NCI-H774 (cell line): ENCODE results near the gene ELF1.
"Not testable (repeated sequence)": the region's sequence is repeated elsewhere in the genome, so short reads cannot be mapped to it uniquely, and the experiment has no call there.

Source experiments
- DNase-seq: peaks from one replicate; lab custom pipeline; 2025; lab: John Stamatoyannopoulos, UW

Gene ELF1

DNA sequence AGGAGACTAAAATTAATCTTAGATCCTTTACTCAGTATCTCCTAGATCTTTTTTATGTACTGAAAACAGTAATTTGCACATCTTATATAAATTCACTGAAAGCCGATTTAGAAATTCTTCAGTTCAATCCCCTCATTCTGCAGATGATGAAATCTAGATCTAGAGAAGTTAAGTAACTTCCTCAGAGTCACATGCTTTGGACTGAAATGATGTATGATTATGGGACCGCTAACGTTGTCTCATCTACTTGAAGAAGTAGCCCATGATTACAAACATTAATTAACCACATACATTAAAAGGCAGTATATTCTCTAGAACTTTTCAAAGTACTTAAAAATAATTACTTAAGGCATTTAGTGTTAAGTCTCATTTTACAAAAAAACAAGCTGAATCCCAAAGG is 37.8 kb downstream of the ELF1 start:
- DNase-seq: no peak

DNA sequence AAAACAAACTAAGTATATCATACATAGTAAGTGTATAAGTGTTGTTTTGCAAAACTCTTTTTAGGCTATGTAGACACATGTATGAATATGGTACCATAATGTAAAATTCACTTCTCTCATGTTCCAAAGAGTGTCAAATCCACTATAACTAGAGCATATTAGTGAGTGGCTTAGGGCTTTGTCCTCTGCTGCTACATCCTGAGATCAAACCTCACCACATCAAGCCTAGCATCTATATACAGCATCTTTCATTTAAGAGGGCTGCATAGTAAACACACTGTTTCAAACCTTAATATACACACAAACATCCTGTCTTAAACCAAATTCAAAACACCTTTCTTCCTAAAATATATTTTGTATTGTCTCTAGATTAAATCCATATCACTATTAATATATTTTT is 38.7 kb downstream of the ELF1 start:
- no peak for DNase-seq

DNA sequence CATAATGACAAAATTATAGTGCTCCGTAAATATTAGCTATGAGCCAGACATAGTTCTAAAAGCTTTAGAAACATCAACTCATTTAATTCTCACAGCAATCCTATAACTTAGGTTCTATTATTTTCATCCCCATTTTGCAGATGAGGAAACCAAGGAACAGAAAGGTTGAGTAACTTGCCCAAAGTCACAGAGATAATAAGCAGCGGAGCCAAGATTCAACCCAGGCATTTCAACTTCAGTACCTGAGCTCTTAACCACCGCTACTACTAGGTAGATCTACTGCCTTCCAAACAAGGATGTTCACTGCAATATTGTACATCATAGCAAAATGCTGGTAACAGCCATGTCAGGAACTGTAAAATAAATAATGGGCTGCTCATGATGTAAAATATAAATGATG is 39.9 kb downstream of the ELF1 start:
- no peak for DNase-seq

DNA sequence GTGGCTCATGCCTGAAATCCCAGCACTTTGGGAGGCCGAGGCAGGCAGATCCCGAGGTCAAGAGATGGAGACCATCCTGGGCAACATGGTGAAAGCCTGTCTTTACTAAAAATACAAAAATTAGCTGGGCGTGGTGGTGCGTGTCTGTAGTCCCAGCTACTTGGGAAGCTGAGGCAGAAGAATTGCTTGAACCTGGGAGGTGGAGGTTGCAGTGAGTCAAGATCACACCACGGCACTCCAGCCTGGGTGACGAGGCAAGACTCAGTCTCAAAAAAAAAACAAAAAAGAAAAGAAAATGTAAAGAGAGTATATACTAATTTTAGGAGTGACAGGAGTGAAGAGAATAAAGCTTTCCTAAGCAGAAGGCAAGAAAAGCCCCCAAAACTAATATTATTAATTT is 41.0 kb downstream of the ELF1 start:
- not testable (repeated sequence) for DNase-seq

DNA sequence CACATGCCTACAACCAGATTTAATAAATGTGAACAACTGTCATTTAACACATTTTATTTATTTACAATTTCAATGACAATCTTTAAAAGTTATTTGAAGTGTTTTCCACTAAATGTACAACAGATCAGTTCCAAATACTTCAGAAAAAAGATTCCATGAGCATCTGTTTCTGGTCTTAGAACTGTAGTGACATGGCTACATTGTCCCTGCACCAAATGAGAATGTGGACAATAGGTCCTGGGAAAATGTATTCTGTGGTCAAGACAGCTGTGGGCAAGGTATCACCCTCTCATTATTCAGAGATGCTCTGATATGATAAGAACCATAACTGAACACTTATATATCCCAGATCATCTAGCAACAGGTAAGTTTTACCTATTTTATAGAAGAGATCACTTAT is 43.7 kb downstream of the ELF1 start:
- no peak for DNase-seq

DNA sequence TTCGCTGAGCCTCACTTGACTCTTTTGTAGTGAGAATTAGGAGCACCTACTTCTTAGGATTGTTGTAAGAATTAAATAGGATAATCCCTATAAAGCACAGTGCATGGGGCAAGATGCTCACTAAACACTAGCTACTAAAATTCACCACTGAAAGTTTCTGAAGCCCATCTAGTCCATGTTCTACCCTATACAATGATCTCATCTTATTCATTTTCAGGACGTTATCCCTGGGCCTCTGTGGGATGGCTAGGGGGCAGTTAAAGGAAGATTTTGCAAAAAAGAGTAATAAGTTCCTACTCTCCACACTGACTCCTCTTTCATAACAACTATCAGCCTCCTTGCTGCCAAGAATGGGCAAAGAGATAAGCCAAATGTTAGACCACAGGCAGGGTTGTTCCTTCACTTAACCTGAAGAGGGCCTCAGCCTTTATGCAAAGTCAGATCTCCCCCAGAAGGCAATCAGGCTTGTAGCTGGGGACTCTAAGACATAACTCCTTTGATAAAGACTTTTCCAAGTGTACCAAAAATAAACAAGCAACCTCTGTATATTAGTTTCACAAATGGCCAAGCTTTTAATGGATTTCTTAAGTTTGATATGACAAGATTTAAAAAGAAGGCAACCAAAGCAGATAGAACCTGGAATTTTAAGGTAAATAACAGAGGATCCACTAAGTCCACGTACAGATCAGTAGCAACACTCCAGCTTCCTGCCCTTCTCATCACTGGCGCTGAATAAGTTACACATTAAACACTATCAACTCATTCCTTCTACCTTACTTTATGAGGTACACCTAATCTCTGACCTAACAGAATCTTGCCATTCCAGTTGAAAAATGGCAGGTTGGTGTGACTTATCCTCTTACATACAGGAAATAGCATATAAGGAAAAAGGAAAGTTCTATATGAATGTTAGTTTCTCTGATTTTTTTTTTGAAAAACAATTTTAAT is 44.4 kb downstream of the ELF1 start:
- no peak for DNase-seq

DNA sequence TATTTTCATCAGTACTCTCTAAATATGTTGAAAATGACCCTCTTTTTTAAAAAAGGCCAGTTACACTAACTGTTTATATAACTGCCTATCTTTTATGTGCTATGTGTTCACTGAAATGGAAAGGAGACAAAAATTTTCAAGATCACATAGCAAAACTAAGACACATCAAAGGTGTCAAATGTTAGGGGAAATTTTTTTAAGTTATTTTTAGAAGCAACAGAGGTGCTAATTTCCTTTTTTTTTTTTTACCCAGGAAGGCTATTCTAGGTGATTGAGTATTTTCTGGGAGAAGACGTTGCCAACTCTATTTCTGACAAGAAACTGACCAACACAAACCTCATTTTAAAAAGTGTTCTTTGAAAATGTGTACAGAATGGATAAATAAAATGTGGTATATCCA is 45.7 kb downstream of the ELF1 start:
- DNase-seq: no peak

DNA sequence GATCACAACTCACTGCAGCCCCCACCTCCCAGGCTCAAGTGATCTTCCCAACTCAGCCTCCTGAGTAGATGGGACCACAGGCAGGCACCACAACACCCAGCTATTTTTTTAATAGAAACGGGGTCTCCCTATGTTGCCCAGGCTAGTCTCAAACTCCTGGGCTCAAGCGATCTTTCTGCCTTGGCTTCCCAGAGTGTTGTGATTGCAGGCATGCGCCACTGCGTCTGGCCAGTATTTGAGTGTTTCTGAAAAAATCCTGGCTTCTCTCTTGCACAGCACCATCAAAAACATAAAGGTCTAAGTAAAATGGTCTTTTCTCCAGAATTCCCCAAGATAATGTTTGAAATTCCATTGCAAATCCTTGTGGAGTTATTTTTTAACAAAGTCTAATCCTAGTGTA is 47.8 kb downstream of the ELF1 start:
- DNase-seq: no peak

DNA sequence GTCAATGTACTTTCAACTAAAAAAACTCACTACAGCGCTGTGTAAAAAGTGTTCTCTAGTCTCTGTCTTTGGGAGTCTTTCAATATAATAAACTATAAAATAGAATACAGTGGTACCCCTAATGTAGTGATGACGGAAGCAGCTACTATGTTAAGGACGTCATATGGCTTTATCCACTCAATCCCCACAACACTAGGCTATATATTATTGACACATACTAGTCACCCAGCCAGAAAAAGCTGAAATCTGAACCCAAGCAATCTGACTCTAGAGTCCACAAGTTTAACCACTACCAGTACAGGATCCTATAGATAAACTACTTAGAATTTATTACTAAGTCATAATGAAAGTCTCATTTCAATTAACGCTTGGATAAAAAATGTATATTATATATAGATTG is 48.3 kb downstream of the ELF1 start:
- no peak for DNase-seq

DNA sequence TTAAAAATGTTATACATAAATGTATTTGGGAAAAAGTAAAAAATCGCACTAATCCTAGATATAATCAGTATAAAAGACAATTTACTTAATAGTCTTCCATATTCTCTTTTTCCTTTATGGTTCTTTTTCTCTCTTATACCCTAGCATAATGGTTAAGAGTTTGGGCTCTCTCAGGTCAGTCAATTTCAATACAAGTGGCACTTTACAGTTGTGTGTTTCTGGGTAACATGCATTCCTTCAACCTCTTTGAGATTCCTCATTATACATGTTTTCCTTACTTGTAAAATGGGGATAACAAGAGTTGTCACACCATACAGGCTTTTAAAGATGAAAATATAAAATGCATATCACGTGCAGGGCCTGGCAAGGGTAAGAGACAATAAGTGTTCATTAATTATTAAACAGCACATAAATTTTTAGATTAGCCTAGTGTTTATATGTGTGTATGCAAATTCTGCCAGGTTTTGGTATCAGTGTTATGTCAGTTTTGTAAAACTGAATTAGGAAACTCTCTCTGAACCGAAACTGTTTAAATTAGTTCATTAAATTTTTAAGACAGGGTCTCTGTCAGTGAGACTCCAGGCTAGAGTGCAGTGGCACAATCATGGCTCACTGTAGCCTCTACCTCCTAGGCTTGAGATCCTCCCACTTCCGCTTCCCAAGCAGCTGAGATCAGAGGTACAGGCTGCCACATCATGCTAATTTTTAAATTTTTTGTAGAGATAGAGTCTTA is 49.8 kb downstream of the ELF1 start:
- no peak for DNase-seq

DNA sequence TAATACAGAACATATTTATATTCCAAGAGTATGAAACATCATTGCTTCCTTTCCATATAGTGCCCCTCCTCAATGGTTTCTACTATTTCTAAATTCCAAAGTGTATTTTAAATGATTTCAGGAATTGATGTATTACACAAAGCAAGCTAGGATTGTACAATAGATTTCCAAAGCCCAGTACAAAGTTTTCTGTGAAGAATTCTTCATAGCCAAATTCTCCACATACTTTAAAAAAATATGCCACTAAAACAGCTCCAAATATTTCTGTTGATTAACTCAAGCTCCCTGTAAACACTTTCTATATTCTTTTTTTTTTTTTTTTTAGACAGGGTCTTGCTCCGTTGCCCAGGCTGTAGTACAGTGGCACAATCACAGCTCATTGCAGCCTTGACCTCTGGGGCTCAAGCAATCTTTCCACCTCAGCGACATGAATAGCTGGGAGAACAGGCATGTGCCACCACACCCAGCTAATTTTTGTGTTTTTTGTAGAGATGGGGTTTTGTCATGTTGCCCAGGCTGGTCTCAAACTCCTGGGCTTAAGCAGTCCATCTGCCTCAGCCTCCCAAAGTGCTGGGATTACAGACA is 50.6 kb downstream of the ELF1 start:
- no peak for DNase-seq

DNA sequence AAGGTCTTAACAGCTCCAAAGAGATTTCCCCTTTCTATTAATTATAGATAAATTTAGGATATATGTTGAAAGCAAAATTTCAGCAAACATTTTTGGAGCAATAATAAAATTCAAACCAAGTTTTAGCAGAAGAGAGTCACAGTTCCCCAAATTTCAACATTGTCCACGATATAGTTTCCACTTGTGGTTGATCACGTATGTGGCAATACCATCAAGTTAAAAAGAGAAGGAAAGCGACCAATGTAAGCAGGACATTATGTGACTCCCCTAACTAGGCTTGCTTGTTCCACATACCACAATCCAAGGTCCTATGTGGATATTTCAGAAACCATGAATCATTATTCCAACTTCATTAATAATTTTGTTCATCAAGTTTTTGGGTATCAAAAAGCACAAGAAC is 52.8 kb downstream of the ELF1 start:
- no peak for DNase-seq

DNA sequence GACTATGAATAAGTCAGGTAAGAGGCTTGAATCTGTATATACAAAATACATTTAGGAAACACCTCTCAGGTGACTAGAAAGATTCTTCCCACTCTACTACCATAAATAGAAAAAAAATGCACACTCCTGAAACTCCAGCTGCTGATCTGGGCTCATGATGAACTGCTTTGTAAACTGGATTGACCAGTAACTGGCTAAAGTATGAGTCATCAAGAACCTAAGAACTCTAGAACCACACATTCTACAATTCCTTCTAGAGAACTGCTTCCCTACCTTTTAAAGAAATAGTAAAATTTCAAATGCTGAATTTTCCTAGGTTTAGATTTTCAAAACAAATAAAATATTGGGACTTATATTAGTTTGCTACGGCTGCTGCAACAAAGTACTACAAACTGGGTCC is 55.2 kb downstream of the ELF1 start:
- DNase-seq: no peak

DNA sequence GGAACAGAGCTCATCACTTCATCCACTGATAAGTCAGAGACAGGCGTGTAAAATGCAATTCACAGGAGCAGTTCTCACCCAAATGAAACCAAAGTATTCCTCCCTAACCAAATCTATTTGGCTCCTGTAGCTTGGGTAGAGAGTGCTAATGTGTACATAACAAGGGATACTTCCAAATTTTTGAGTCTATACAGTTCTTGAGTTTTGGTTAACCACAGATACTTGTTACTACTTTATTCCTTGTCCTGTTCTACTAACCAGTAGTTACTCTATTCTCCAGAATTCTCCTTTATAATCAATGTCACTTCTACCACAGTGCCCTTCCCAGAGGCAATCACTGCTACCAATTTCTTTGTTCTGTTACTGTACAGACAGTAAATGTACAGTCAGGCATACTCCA is 57.3 kb downstream of the ELF1 start:
- no peak for DNase-seq

DNA sequence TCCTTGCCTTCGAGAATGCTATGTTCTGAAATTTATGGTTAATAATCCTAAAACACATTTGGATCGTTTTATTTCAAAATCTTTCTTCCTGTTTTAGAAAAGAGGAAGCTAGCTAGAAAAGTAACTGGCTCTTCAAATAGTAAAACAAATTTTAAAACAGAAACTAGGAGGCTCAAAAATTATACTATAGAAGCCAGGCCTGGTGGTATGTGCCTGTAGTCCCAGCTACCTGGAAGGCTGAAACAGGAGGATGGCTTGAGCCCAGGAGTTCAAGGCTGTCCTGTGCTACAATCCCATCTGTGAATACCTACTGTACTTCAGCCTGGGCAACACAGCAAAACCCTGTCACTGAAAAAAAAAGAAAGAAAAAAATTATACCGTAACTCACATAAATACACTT is 57.9 kb downstream of the ELF1 start:
- no peak for DNase-seq

DNA sequence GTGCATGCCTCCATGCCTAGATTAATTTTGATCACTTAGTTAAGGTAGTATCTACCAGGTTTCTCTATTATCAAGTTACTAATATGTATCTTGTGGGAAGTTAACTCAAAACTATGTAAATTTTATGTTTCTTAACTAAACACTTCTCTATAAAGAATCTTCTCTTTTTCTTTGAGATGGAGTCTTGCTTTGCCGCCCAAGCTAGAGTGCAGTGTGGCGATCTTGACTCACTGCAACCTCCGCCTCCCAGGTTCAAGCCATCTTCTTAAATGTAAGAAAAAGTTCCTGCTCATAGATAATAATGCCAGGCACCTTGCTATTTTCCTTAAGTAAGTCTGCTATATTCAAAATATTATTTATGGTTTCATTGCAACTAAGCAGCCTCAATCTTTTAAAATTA is 58.4 kb downstream of the ELF1 start:
- DNase-seq: no peak

DNA sequence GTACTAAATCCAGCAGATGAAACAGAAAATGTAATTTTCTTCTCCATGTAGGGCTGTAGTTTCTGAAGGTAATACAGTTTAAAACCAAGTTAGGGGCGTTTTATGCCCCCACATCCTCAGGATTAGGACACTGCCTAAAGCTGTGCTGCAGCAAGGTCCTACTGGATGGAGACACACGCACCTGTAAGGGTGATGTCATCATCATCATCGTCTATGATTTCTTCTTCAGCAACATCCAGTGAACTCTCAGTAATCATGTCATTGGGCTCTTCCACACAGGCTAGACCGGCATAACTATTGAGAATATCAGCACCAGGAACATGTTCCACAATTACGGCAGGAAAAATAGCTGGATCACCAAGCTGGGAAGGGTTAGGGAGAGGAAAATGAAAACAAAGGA is 60.5 kb downstream of the ELF1 start:
- DNase-seq: no peak

DNA sequence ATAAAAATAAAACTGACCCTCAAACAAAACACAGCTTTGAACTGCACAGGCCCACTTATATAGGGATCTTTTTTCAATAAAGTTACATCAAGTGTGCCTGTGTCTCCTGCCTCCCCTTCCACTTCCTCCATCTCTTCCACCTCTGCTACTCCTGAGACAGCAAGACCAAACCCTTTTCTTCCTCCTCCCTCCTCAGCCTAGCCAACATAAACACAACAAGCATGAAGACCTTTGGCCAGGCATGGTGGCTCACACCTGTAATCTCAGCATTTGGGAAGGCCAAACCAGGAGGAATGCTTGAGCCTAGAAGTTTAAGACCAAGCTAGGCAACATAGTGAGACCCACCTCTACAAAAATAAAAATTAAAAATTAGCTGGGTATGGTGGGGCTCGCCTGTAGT is 72.6 kb downstream of the ELF1 start:
- no peak for DNase-seq

DNA sequence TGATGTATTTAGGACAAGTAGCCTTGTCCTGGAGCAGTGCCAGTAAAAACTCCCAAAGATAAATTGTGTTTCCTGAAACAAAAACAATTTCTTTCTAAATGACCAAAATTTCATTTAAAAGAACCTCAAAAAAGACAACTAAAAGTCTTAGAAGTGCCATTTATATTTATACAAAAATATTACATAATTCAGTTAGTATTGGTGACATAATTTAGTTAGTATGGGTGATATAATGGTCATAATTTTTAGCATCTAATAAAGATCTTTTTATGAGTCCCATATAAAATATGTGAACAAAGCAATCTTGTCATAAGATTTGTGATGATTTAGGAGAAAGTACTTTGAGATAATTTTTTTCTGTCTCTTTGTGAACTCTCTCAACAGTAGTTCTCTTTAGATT is 76.0 kb downstream of the ELF1 start:
- no peak for DNase-seq

DNA sequence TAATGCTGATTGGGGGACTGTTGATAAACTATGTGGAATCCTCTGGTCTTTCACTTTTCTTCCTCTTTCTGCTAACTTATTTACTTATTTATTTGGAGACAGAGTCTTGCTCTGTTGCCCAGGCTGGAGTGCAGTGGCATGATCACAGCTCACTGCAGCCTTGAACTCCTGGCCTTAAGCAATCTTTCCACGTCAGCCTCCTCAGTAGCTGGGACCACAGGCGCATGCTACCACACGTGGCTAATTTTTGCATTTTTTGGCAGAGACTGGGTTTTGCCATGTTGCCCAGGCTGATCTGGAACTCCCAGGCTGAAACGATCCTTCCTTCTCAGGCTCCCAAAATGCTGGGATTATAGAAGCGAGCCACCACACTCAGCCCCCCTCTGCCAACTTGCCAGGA is 77.5 kb downstream of the ELF1 start:
- no peak for DNase-seq

DNA sequence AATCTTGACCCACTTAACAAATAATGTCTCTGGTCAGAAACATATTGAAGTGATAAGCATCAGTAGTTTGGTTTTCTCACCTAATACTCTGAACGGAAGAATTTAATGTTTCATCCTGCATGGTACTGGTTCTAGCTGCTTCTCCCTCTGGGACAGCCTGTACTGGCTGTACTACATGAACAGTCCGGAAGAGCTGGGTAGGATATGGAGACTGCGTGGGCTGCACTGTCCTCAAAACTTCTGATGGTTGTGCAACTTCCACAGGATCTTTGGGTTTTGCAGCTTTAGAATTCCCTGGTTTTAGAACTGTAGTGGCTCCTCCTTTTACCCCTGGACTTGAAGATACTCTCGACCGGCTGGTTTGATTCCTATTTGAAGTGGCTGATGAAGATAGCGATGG is 78.3 kb downstream of the ELF1 start:
- DNase-seq: no peak

DNA sequence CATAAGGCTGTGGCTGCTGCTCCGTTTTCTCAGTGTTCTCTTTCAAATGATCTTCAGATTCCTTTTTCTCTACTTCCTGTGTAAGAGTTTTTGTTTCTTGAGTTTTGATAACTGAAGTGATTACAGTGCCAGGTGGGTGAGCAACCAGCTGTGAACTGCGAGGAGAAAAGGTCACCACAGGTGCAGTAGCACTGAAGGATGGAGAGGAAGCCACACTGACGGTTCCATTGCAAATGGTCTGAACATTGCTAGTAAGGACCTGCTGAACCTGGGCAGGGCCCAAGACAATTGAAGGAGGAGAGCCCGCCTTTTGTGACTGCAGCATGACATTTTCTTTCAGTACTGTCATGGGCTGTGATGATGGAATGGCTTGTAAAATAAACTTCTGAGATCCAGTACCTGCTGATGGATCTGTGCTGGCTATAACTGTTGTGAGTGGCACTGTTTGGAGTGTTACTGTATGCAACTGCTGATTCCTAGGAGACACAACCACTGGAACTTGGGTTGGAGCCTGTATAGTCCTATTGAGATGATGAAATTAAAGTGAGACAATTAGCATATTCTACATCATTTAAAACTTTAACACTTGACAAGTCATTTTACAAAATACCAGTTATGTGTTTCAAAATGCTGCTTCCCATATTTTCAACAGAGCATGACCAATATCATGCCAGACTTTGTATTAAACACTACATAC is 85.5 kb downstream of the ELF1 start:
- no peak for DNase-seq

DNA sequence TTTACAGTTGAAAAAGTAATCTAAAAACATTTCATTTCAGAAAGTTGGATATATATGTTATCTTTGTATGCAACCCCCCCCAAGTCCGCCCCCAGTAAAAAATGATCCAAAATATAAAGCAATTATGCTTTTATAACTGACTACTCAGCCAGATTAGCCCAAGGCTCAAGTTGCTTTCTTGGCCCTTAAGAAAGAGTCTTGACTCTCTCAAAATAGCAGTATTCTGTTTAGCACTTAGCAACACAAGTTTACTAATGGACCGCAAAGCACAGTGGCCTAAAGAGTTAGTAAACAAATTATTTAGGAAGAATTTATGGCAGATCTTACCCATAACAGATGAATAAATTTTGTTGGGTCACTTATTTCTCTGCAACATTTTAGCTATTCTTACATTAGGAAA is 86.9 kb downstream of the ELF1 start:
- no peak for DNase-seq
